LoVo (cell line): ENCODE data around the gene TBC1D3G.
"Not testable (repeated sequence)": the region's sequence is repeated elsewhere in the genome, so short reads cannot be mapped to it uniquely, and the experiment has no call there.

ENCODE experiments used
- DNase-seq: peaks from one replicate; pipeline ENCODE4 v3.0.0-alpha.2; 2016; ENCODE audit warnings: low spot score

Gene TBC1D3G

GRCh38 chr17:36323584-36323983, at the start of gene TBC1D3G:
Gene TBC1D3G (plus strand): TSS chr17:36323884. CDS start chr17:36325412, 1,528 bp downstream.
- DNase-seq = not testable (repeated sequence)

GRCh38 chr17:36283256-36283655, 40.4 kb upstream of the TBC1D3G start:
- not testable (repeated sequence) for DNase-seq

- not testable (repeated sequence) for DNase-seq
These were observed 39.5 kb upstream of the TBC1D3G start for GRCh38 chr17:36284219-36284618.

- not testable (repeated sequence) for DNase-seq
These were observed 33.6 kb upstream of the TBC1D3G start for GRCh38 chr17:36289965-36290612.

GRCh38 chr17:36295161-36295560, 28.5 kb upstream of the TBC1D3G start:
- DNase-seq = not testable (repeated sequence)

- DNase-seq = not testable (repeated sequence)
These were observed 7.9 kb upstream of the TBC1D3G start for GRCh38 chr17:36315736-36316135.

- DNase-seq = not testable (repeated sequence)
These were observed 38.8 kb downstream of the TBC1D3G start for GRCh38 chr17:36362496-36362895.

GRCh38 chr17:36375938-36376337, 52.3 kb downstream of the TBC1D3G start:
- DNase-seq = not testable (repeated sequence)
